WERI-Rb-1 (cell line): ENCODE results near the gene GABRA6.

Experiments used
- DNase-seq: peaks from one replicate; pipeline ENCODE4 v3.0.0-alpha.2; 2020
- H3K27ac ChIP-seq: fragments of 250-450 bp; sonication (Bioruptor Pico); 2 replicates; pipeline ENCODE4 v1.5.1; 2020; ENCODE audit warnings: mild to moderate bottlenecking, moderate library complexity
- H3K27me3 ChIP-seq: fragments of 250-450 bp; sonication (Bioruptor Pico); 2 replicates; pipeline ENCODE4 v1.5.1; 2021; ENCODE audit warnings: mild to moderate bottlenecking, low read depth, moderate library complexity; ENCODE audit not compliant: insufficient read depth, severe bottlenecking
- H3K36me3 ChIP-seq: fragments of 250-450 bp; sonication (Bioruptor Pico); 2 replicates; pipeline ENCODE4 v1.5.1; 2020; ENCODE audit warnings: mild to moderate bottlenecking, moderate library complexity
- H3K4me3 ChIP-seq: 2 replicates; pipeline ENCODE4 v1.5.1; 2011; ENCODE audit warnings: low read depth, mild to moderate bottlenecking, control low read depth, low read length
- H3K9me3 ChIP-seq: fragments of 250-450 bp; sonication (Bioruptor Pico); 2 replicates; pipeline ENCODE4 v1.5.1; 2021; ENCODE audit warnings: mild to moderate bottlenecking, moderate library complexity; ENCODE audit not compliant: severe bottlenecking
- TF ChIP-seq, protein P1 (sequence below): IDR thresholded peaks from 2 replicates; pipeline ENCODE4 v1.5.1; 2011; ENCODE audit warnings: low read depth, mild to moderate bottlenecking, control low read depth, inconsistent platforms, low read length

GABRA6 gene

DNA sequence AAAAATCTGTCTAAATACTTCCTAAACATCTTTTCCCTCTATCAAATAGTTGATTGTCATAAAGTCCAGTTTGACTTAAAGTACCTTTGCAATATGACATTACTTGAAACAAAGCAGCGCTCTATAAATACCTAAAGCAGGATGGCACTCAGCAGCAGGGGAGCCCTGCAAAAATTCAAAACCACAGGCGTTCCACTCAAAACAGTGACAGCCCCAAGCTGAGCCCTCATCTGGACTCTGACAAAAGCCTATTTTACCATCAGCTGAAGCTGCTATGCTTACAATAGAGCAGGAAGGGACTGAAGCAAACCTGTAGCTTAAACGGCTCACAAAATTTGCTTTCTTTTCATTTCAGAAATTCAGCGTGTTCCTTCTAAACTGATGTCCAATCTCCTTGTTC lies 11.5 kb downstream of the GABRA6 start:
- H3K36me3 ChIP-seq, result no peaks in the 10 kb centered on the region
- TF ChIP-seq, protein P1, sequence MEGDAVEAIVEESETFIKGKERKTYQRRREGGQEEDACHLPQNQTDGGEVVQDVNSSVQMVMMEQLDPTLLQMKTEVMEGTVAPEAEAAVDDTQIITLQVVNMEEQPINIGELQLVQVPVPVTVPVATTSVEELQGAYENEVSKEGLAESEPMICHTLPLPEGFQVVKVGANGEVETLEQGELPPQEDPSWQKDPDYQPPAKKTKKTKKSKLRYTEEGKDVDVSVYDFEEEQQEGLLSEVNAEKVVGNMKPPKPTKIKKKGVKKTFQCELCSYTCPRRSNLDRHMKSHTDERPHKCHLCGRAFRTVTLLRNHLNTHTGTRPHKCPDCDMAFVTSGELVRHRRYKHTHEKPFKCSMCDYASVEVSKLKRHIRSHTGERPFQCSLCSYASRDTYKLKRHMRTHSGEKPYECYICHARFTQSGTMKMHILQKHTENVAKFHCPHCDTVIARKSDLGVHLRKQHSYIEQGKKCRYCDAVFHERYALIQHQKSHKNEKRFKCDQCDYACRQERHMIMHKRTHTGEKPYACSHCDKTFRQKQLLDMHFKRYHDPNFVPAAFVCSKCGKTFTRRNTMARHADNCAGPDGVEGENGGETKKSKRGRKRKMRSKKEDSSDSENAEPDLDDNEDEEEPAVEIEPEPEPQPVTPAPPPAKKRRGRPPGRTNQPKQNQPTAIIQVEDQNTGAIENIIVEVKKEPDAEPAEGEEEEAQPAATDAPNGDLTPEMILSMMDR, result no peak
- no peak overlapping the region for H3K4me3 ChIP-seq
- no peak for DNase-seq
- H3K27ac ChIP-seq, result no peak overlapping the region
- peaks cover 66% of the 10 kb centered on the region for H3K27me3 ChIP-seq
- H3K9me3 ChIP-seq, result no peaks in the 10 kb centered on the region

DNA sequence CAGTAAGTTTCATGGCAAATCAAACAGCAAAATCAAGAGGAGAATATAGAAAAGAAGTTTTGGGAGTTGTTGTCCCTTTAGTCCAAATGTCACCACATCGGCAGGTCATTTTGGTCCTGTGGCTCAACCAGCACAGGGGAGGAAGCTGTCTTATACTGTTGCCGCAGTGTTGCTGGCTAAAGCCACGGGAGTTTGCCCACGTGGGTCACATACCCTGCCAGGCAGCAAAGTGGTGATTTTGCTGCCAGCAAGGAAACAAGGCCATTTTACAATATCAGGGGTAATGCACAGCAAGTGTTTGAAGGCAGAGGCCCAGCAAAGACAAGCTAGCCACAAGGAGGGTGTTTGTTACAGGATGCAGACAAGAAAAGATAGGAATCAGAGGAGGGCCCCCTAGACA lies 14.5 kb downstream of the GABRA6 start:
- no peaks in the 10 kb centered on the region for H3K36me3 ChIP-seq
- no peak overlapping the region for H3K27ac ChIP-seq
- no peak for DNase-seq
- H3K9me3 ChIP-seq, result no peaks in the 10 kb centered on the region
- H3K4me3 ChIP-seq, result no peak overlapping the region
- TF ChIP-seq, protein P1, result no peak
- peaks cover 72% of the 10 kb centered on the region for H3K27me3 ChIP-seq

DNA sequence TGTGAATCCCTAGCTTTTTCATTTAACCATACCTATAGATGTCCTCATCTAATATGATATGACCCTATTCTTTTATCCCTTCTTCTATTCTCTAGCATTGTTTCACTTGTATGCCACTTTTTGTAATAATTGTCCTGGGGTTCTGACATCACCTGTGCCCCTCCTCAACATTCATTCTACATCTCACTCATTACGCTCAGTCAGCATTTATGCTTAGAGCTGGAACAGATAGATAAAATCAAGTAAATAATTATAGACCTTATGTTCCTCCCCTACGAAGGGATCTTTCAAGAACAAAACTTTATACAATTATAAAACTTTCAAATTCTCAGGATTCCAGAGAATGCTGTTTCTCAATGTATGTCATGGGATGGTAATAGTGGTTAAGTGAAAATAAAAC lies 18.0 kb downstream of the GABRA6 start:
- H3K27me3 ChIP-seq, result peaks cover 51% of the 10 kb centered on the region
- TF ChIP-seq, protein P1, result no peak
- DNase-seq, result no peak
- no peaks in the 10 kb centered on the region for H3K9me3 ChIP-seq
- H3K4me3 ChIP-seq, result no peak overlapping the region
- no peak overlapping the region for H3K27ac ChIP-seq
- no peaks in the 10 kb centered on the region for H3K36me3 ChIP-seq

DNA sequence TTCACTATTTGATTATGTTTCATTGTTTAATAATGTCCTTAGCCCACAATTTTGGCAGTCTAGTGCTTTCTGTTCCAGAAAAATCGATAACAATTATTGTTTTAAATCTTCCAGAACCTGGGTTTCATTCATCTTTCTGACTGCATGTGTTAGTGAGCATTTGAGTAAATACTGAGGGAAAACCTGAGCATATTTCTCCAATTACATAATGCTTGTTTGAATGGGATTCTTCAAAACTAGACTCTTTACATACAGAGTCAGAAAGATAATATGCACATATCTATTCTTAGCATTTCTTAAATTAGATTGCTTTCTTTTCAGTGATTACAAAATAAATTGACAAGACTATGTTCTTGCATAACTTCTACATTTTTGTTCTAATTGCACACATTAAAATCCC lies 21.9 kb downstream of the GABRA6 start:
- TF ChIP-seq, protein P1, result no peak
- H3K27me3 ChIP-seq, result peaks cover 23% of the 10 kb centered on the region
- DNase-seq, result no peak
- no peak overlapping the region for H3K4me3 ChIP-seq
- H3K27ac ChIP-seq, result no peak overlapping the region
- no peaks in the 10 kb centered on the region for H3K9me3 ChIP-seq
- no peaks in the 10 kb centered on the region for H3K36me3 ChIP-seq

DNA sequence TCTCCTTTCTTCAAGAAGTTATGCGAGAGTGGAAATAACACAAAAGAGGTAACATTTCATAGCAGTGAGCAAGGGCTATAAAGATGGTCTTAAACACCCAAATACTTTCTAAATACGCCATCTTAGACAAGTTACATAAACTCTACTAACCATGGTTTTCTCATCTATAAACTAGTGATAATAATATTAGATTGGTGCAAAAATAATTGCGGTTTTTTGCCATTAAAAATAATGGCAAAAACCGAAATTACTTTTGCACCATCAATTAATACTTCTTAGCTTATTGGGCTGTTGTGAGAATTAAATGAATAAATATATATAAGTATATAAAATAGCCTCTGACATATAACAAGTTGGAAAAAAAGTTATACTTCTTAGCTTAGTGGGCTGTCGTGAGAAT lies 23.7 kb downstream of the GABRA6 start:
- Histone ChIP-seq H3K4me3 (no peak overlapping the region), H3K9me3 (no peaks in the 10 kb centered on the region), H3K27ac (no peak overlapping the region), H3K36me3 (no peaks in the 10 kb centered on the region), H3K27me3 (peaks cover 14% of the 10 kb centered on the region)
- TF ChIP-seq, protein P1, result no peak
- DNase-seq, result no peak

DNA sequence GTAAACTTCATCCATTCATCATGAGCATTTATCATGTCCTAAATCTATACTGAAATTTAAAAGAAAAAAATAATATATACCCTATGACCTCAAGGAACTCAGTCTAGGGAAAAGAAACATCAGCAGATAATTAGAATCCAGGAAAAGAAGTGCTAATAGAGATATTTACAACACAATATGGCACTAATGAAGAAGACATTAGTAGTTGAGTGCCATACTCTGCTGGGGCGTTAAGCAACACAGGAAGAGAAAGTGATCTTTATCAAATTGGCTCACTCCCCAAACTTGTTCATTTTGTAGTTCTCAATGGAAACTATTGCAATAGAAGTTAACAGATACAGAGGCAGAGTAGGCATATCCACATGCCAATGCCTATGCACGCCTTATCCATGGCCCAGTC lies 27.5 kb downstream of the GABRA6 start:
- Histone ChIP-seq H3K27me3 (peaks cover 13% of the 10 kb centered on the region), H3K27ac (no peak overlapping the region), H3K36me3 (no peaks in the 10 kb centered on the region), H3K9me3 (no peaks in the 10 kb centered on the region), H3K4me3 (no peak overlapping the region)
- DNase-seq, result no peak
- TF ChIP-seq, protein P1, result no peak
